Endothelial cell of umbilical vein (primary cell): ENCODE measurements around the gene EDN2. TPM values are rescaled to one million over a fixed set of nuclear protein-coding genes. Genes with fewer than 3 reads are reported as not detected.

Experiments used
- BruUV-seq: library from RNA; stranded (reverse); fragments of 400-500 nt; replicated peaks from 2 replicates; lab custom pipeline; 2021; lab: Mats Ljungman, UMichigan
- CTCF ChIA-PET: fragments of 300-600, 350-600 bp; sonication (Branson Sonifier 250); formaldehyde crosslinking; loops from one replicate; lab custom pipeline; 2021; ENCODE audit warnings: antibody characterized with exemption, inconsistent platforms; lab: Charles Lee
- POLR2A ChIA-PET: fragments of 300-600, 350-600 bp; sonication (Branson Sonifier 250); formaldehyde crosslinking; loops from one replicate; lab custom pipeline; 2021; ENCODE audit warnings: antibody characterized with exemption, inconsistent platforms; lab: Charles Lee
- DNase-seq: peaks from one replicate; pipeline ENCODE4 v3.0.0-alpha.2; 2011; ENCODE audit warnings: low read depth, low spot score
- FAIRE-seq: peaks from 2 replicates; lab custom pipeline; 2011; peaks lifted over from hg19 to GRCh38; lab: Jason Lieb, UNC
- H2AFZ ChIP-seq: 2 replicates; pipeline ENCODE4 v1.6.0; 2012; ENCODE audit warnings: low read depth, low read length, control low read depth, inconsistent platforms
- H3K27ac ChIP-seq: 2 replicates; pipeline ENCODE4 v1.5.1; 2011; ENCODE audit warnings: low read depth, mild to moderate bottlenecking, control low read depth, low read length, moderate library complexity; ENCODE audit not compliant: insufficient read depth
- H3K27me3 ChIP-seq, 2 experiments: 2 replicates each; pipeline versions ENCODE4 v1.6.0 to v1.6.1; 2011; ENCODE audit warnings: low read length in 2 of 2, mixed read lengths in 1 of 2; ENCODE audit not compliant: control insufficient read depth in 2 of 2, insufficient read depth in 2 of 2
- H3K36me3 ChIP-seq, 2 experiments: 2 replicates in 1 of 2; 3 replicates in 1 of 2; pipeline ENCODE4 v1.5.1; 2011; ENCODE audit warnings: low read length in 2 of 2, mild to moderate bottlenecking in 1 of 2, moderate library complexity in 1 of 2; ENCODE audit not compliant: control insufficient read depth in 2 of 2, insufficient read depth in 2 of 2; ENCODE audit errors: extremely low read depth in 1 of 2
- H3K4me1 ChIP-seq: 3 replicates; pipeline ENCODE4 v1.5.1; 2011; ENCODE audit warnings: mild to moderate bottlenecking, low read length; ENCODE audit not compliant: control insufficient read depth, insufficient read depth; ENCODE audit errors: extremely low read depth
- H3K4me2 ChIP-seq: 2 replicates; pipeline ENCODE4 v1.6.1; 2011; ENCODE audit warnings: low read length, control low read depth, mixed read lengths; ENCODE audit not compliant: insufficient read depth
- H3K4me3 ChIP-seq, 3 experiments: fragments of 200-600 bp in 1 of 3; sonication (generic), shearing (Covaris generic) in 1 of 3; replicated peaks in 1 of 3; 2 replicates each; pipeline ENCODE4 v1.5.1; 2011 to 2016; ENCODE audit warnings: control low read depth in 3 of 3, low read length in 3 of 3, mild to moderate bottlenecking in 2 of 3, inconsistent platforms in 1 of 3, low read depth in 1 of 3, moderate library complexity in 1 of 3; ENCODE audit not compliant: insufficient read depth in 1 of 3
- H3K79me2 ChIP-seq: 2 replicates; pipeline ENCODE4 v1.6.0; 2012; ENCODE audit warnings: low read length, inconsistent platforms; ENCODE audit not compliant: control insufficient read depth, insufficient read depth
- H3K9ac ChIP-seq: replicated peaks from 2 replicates; pipeline ENCODE3; 2011; ENCODE audit warnings: low read length, control low read depth; ENCODE audit not compliant: insufficient read depth; ENCODE audit errors: extremely low read depth
- H3K9me1 ChIP-seq: replicated peaks from 3 replicates; pipeline ENCODE4 v1.6.0; 2011; ENCODE audit warnings: mild to moderate bottlenecking, low read length; ENCODE audit not compliant: control insufficient read depth, insufficient read depth; ENCODE audit errors: extremely low read depth
- H3K9me3 ChIP-seq: replicated peaks from 2 replicates; pipeline ENCODE4 v1.5.1; 2012; ENCODE audit warnings: low read length, inconsistent platforms; ENCODE audit not compliant: control insufficient read depth, insufficient read depth
- H4K20me1 ChIP-seq: replicated peaks from 2 replicates; pipeline ENCODE3; 2011; ENCODE audit warnings: mild to moderate bottlenecking, low read length; ENCODE audit not compliant: control insufficient read depth, insufficient read depth; ENCODE audit errors: extremely low read depth
- EZH2 ChIP-seq: IDR thresholded peaks from 2 replicates; pipeline ENCODE4 v1.6.1; 2012; ENCODE audit warnings: borderline replicate concordance, low read depth, mild to moderate bottlenecking, moderate library complexity, low read length, inconsistent platforms; ENCODE audit not compliant: severe bottlenecking
- FOS ChIP-seq: IDR thresholded peaks from 2 replicates; pipeline ENCODE4 v1.6.1; 2011; ENCODE audit warnings: mild to moderate bottlenecking, low read length, moderate library complexity, borderline replicate concordance; ENCODE audit not compliant: insufficient read depth
- GATA2 ChIP-seq: IDR thresholded peaks from 2 replicates; pipeline ENCODE4 v1.7.0; 2011; ENCODE audit warnings: low read depth, mild to moderate bottlenecking, moderate library complexity, mixed read lengths, low read length; ENCODE audit not compliant: insufficient read length, insufficient read depth
- JUN ChIP-seq: IDR thresholded peaks from 2 replicates; pipeline ENCODE4 v1.6.1; 2011; ENCODE audit warnings: borderline replicate concordance, low read depth; ENCODE audit not compliant: insufficient read length, insufficient read depth
- MAX ChIP-seq: IDR thresholded peaks from 2 replicates; pipeline ENCODE4 v1.6.1; 2011; ENCODE audit not compliant: insufficient read depth, insufficient read length
- MYC ChIP-seq: IDR thresholded peaks from one replicate; pipeline ENCODE4 v1.6.1; 2011; ENCODE audit warnings: mild to moderate bottlenecking, low read depth, low read length
- POLR2A ChIP-seq: IDR thresholded peaks from 2 replicates; pipeline ENCODE4 v1.6.1; 2012; ENCODE audit warnings: low read depth, mild to moderate bottlenecking, control low read depth, low read length
- POLR2AphosphoS5 ChIP-seq: IDR thresholded peaks from 2 replicates; pipeline ENCODE4 v1.6.1; 2012; ENCODE audit warnings: low read depth, mild to moderate bottlenecking, control low read depth, low read length, moderate library complexity; ENCODE audit not compliant: insufficient read depth
- dilution Hi-C: fragments of 300-500 bp; cut with MboI; formaldehyde crosslinking; loops from one replicate; pipeline ENCODE4 v1.15.0; 2019; ENCODE audit warnings: low sequenced_read_pairs; ENCODE audit not compliant: extremely low pct_ligation_motif_present
- intact Hi-C: fragments of 100-400 bp; cut with micrococcal nuclease; formaldehyde crosslinking; loops from one replicate; pipeline ENCODE4 v1.10.0; 2022
- polyA plus RNA-seq, 4 experiments: library from polyadenylated mRNA; depleted of rRNA in 3 of 4; stranded (reverse) in 3 of 4; unstranded in 1 of 4; fragments of >200 nt; gene quantifications; 2 replicates each; pipeline versions ENCODE4 v1.2.1 to v1.2.3, GENCODE V29; 2011 to 2012; ENCODE audit warnings: missing spikeins in 1 of 4
- total RNA-seq: library from RNA; stranded (reverse); gene quantifications from 2 replicates; pipeline ENCODE4 v1.2.3, GENCODE V29; 2021
- TF ChIP-seq, protein P1 (sequence below), 2 donors: IDR thresholded peaks; 1 replicate in 1 of 2; 2 replicates in 1 of 2; pipeline ENCODE4 v1.5.1; 2011; ENCODE audit warnings: low read length in 2 of 2, mild to moderate bottlenecking in 2 of 2, moderate library complexity in 2 of 2, control low read depth in 1 of 2, inconsistent platforms in 1 of 2, low read depth in 1 of 2; ENCODE audit not compliant: insufficient read depth in 1 of 2; ENCODE audit errors: extremely low read depth in 1 of 2

Gene EDN2
- total and polyA plus RNA-seq, 2 donors (not counting 3 experiments of a cell fraction or from before 2014, with no cell fraction given): not detected

DNA sequence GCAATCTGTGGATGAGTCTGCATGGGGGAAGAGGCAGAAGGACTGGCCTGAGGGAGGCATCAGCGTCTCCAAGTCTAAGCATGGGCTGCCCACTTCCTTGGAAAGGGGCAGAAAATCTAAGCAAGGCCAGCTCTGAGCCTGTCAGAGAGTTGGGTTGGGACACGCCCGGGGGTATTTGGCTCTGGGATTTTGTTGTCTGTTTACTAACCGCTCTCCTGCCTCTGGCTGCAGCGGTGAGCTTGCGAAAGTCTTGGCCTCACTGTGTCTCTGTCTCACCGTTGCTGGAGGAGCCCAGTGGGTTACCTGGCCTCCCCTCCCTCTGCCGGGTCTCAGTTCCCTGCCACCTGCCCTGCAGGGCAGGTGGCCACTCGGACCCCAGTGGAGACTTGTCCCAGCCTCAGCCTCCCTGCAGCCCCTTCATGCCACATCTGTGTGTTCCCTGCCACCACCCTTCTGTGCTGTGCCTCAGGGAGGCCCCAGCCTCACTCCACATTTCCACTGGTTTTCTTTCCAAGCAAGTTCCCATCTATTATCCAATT, 33.7 kb downstream of the EDN2 start:
- intact Hi-C loops (no loop called here), dilution Hi-C loops (no loop called here)
- BruUV-seq: no TSS peak
- Histone ChIP-seq H3K4me1 (no peaks in the 10 kb centered on the region), H3K27me3 (no peaks in the 10 kb centered on the region), H3K9me3 (no peaks in the 10 kb centered on the region), H3K4me3 (no peak overlapping the region), H3K27ac (no peak overlapping the region), H3K4me2 (no peak overlapping the region), H3K79me2 (no peaks in the 10 kb centered on the region), H2AFZ (no peak overlapping the region), H3K9ac (no peak overlapping the region), H3K9me1 (no peaks in the 10 kb centered on the region), H3K36me3 (no peaks in the 10 kb centered on the region), H4K20me1 (no peaks in the 10 kb centered on the region)
- DNase-seq (no peak), FAIRE-seq (no peak)
- TF ChIP-seq MYC: no peak
- no peak for TF ChIP-seq EZH2
- TF ChIP-seq, protein P1, sequence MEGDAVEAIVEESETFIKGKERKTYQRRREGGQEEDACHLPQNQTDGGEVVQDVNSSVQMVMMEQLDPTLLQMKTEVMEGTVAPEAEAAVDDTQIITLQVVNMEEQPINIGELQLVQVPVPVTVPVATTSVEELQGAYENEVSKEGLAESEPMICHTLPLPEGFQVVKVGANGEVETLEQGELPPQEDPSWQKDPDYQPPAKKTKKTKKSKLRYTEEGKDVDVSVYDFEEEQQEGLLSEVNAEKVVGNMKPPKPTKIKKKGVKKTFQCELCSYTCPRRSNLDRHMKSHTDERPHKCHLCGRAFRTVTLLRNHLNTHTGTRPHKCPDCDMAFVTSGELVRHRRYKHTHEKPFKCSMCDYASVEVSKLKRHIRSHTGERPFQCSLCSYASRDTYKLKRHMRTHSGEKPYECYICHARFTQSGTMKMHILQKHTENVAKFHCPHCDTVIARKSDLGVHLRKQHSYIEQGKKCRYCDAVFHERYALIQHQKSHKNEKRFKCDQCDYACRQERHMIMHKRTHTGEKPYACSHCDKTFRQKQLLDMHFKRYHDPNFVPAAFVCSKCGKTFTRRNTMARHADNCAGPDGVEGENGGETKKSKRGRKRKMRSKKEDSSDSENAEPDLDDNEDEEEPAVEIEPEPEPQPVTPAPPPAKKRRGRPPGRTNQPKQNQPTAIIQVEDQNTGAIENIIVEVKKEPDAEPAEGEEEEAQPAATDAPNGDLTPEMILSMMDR (IDR thresholded peaks at IDR 0.05; ENCODE audit: extremely low read depth in 1 of 2, insufficient read depth in 1 of 2, low read depth in 1 of 2, low read length in 2 of 2): no peak
- TF ChIP-seq MAX: no peak
- TF ChIP-seq FOS: no peak
- TF ChIP-seq JUN: no peak
- no peak for TF ChIP-seq POLR2AphosphoS5
- TF ChIP-seq GATA2: no peak
- no peak for TF ChIP-seq POLR2A
- CTCF ChIA-PET: no interaction called here
- POLR2A ChIA-PET: no interaction called here
